Measurements from ENCODE around the gene ATG2A. TPM values are rescaled to one million over a fixed set of nuclear protein-coding genes. Genes with fewer than 3 reads are reported as not detected.

Gene ATG2A
- total RNA-seq, 1 experiment from 2014 or later, result 28.8 TPM

DNA sequence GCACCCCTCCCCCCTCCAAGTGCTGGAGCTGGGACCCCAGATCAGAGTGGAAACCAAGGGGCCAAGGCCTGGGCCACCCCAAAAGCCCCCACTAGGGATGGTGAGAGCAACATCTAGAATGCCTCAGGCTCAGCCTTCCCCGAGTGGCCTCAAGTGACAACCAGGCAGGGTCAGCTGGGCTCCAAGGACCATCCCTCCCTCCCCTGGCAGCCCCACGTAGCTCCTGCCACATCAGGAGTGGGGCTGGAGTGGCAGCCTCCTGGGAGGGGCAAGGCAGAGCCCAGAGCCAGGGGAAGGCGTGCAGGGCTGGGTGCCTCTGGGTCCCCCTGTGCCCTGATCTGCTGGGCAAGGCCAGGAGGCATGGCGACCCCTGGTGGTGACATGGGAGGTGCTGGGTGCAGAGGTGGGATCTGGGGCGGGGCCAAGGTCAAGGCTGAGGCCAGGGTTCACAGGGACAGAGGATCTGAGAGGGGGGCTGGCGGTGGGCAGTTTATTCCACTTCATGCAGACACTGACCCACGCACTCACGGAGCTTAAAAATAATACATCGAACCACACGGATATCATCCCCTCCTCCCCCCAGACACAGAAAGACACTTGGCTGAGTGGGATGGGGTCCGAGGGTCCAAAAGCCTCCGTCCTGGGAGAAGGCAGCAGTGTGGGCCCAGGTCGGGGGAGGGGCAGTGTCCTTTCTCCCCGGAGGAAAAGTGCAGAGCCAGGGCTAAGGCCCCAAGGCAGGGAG lies 22.8 kb downstream of the ATG2A start:
- TF ChIP-seq POLR2AphosphoS5 (IDR thresholded peaks at IDR 0.05; ENCODE audit: low read depth, low read length), result no peak
- TF ChIP-seq, protein P1, sequence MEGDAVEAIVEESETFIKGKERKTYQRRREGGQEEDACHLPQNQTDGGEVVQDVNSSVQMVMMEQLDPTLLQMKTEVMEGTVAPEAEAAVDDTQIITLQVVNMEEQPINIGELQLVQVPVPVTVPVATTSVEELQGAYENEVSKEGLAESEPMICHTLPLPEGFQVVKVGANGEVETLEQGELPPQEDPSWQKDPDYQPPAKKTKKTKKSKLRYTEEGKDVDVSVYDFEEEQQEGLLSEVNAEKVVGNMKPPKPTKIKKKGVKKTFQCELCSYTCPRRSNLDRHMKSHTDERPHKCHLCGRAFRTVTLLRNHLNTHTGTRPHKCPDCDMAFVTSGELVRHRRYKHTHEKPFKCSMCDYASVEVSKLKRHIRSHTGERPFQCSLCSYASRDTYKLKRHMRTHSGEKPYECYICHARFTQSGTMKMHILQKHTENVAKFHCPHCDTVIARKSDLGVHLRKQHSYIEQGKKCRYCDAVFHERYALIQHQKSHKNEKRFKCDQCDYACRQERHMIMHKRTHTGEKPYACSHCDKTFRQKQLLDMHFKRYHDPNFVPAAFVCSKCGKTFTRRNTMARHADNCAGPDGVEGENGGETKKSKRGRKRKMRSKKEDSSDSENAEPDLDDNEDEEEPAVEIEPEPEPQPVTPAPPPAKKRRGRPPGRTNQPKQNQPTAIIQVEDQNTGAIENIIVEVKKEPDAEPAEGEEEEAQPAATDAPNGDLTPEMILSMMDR (IDR thresholded peaks at IDR 0.05), result peak; percentile 99
- TF ChIP-seq TCF7L2 (IDR thresholded peaks at IDR 0.05; ENCODE audit: low read depth, low read length), result no peak
- no peak for TF ChIP-seq SIN3A (IDR thresholded peaks at IDR 0.05; ENCODE audit: borderline replicate concordance, insufficient read depth, low read depth, low read length)
- TF ChIP-seq, protein P2, sequence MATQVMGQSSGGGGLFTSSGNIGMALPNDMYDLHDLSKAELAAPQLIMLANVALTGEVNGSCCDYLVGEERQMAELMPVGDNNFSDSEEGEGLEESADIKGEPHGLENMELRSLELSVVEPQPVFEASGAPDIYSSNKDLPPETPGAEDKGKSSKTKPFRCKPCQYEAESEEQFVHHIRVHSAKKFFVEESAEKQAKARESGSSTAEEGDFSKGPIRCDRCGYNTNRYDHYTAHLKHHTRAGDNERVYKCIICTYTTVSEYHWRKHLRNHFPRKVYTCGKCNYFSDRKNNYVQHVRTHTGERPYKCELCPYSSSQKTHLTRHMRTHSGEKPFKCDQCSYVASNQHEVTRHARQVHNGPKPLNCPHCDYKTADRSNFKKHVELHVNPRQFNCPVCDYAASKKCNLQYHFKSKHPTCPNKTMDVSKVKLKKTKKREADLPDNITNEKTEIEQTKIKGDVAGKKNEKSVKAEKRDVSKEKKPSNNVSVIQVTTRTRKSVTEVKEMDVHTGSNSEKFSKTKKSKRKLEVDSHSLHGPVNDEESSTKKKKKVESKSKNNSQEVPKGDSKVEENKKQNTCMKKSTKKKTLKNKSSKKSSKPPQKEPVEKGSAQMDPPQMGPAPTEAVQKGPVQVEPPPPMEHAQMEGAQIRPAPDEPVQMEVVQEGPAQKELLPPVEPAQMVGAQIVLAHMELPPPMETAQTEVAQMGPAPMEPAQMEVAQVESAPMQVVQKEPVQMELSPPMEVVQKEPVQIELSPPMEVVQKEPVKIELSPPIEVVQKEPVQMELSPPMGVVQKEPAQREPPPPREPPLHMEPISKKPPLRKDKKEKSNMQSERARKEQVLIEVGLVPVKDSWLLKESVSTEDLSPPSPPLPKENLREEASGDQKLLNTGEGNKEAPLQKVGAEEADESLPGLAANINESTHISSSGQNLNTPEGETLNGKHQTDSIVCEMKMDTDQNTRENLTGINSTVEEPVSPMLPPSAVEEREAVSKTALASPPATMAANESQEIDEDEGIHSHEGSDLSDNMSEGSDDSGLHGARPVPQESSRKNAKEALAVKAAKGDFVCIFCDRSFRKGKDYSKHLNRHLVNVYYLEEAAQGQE (IDR thresholded peaks at IDR 0.05; ENCODE audit: insufficient read depth in 1 of 2, low read depth in 2 of 2, low read length in 1 of 2), result peak in 1 of 2 experiments; percentile 32; a peak in 1 of 4 replicates
- no peaks in the 10 kb centered on the region for H3K27me3 ChIP-seq (ENCODE audit: control insufficient read depth, insufficient read depth, low read length)
- H3K4me3 ChIP-seq (ENCODE audit: low read depth in 2 of 2, low read length in 2 of 2), result no peak overlapping the region
- intact Hi-C loops (cut with micrococcal nuclease; ENCODE audit: unreplicated experiment) (loop anchor here (2.0 kb wide), 1 partner anchor 47 kb away; no protein-coding TSS in a partner anchor), in situ Hi-C loops (cut with HindIII; ENCODE audit: low pct_unique_long_range_greater_than_20kb, low sequenced_read_pairs) (no loop called here)
- no peak overlapping the region for H3K27ac ChIP-seq (ENCODE audit: low read length)
- no peaks in the 10 kb centered on the region for H3K36me3 ChIP-seq (ENCODE audit: control insufficient read depth, insufficient read depth, low read length)
- H3K9me3 ChIP-seq (ENCODE audit: control insufficient read depth, insufficient read depth, low read depth, low read length), result no peaks in the 10 kb centered on the region
- POLR2A ChIA-PET, result interaction anchor here (0.6 to 0.8 kb wide), 3 partner anchors 30 to 108 kb away, joined by 3 to 7 read pairs (median 3); no protein-coding TSS in a partner anchor
- ATAC-seq (peak; percentile 88), DNase-seq (ENCODE audit: low read depth, low spot score) (no peak)
- CTCF ChIA-PET, result interaction anchor here (0.6 to 0.7 kb wide), 3 partner anchors 16 to 381 kb away, joined by 3 to 4 read pairs (median 4); no protein-coding TSS in a partner anchor
- no TSS peak for BruUV-seq (replicated peaks)
- peaks cover 12% of the 10 kb centered on the region for H3K4me1 ChIP-seq (ENCODE audit: control insufficient read depth, insufficient read depth, low read length)

DNA sequence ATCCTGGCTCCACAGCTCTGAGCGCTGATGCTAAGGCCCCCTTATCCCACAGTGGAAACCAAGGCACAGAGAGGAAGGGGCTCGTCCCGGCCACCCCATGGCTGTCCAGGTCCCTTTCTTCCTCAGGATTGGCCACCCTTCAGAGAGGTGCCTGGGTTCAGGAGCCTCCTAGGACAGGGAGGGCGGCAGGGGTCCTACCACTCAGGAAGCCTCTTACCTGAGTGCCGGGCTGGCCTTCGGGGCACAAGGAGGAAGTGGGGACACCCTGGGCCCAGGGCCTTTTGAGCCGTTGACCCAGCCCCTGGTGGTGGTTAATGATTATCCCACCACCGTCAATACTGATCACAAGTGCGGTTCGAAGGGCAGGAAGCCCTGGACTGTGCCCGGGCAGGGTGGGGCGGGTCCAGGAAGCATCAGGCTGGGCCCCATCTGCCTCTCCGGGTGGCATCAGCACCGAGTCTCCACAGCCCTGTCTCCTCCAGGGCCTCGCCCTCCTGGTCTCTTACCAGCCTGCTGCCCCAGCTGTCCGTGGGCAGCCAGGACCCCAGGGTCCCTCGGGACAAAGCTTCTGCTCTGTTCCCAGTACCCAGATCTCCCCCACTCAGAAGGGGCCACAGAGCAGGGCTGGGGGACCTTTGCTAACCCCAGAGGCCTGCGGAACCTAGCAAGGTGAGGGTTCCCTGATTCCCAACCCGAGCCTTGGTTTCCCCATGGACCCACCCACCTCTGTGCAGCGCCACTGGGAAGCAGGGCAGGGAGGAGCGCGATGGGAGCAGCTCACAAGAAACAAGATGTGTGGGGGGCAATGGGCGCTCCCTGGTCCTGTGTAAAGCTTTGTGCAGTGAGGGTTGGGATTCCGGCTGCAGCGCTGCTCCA lies 23.6 kb downstream of the ATG2A start:
- Histone ChIP-seq H3K36me3 (ENCODE audit: control insufficient read depth, insufficient read depth, low read length) (no peaks in the 10 kb centered on the region), H3K9me3 (ENCODE audit: control insufficient read depth, insufficient read depth, low read depth, low read length) (no peaks in the 10 kb centered on the region), H3K27me3 (ENCODE audit: control insufficient read depth, insufficient read depth, low read length) (no peaks in the 10 kb centered on the region), H3K4me1 (ENCODE audit: control insufficient read depth, insufficient read depth, low read length) (peaks cover 20% of the 10 kb centered on the region), H3K4me3 (ENCODE audit: low read depth in 2 of 2, low read length in 2 of 2) (no peak overlapping the region), H3K27ac (ENCODE audit: low read length) (no peak overlapping the region)
- POLR2A ChIA-PET, result interaction anchor here (0.5 to 0.8 kb wide), 2 partner anchors 11 to 29 kb away, joined by 3 read pairs; no protein-coding TSS in a partner anchor
- no TSS peak for BruUV-seq (replicated peaks)
- in situ Hi-C loops (cut with HindIII; ENCODE audit: low pct_unique_long_range_greater_than_20kb, low sequenced_read_pairs) (no loop called here), intact Hi-C loops (cut with micrococcal nuclease; ENCODE audit: unreplicated experiment) (loop anchor here (2.0 kb wide), 1 partner anchor 47 kb away; no protein-coding TSS in a partner anchor)
- ATAC-seq (no peak), DNase-seq (ENCODE audit: low read depth, low spot score) (no peak)
- CTCF ChIA-PET, result interaction anchor here (0.5 to 0.6 kb wide), 4 partner anchors 12 to 117 kb away, joined by 3 to 6 read pairs (median 4); no protein-coding TSS in a partner anchor
- TF ChIP-seq POLR2AphosphoS5 (IDR thresholded peaks at IDR 0.05; ENCODE audit: low read depth, low read length) (no peak), TCF7L2 (IDR thresholded peaks at IDR 0.05; ENCODE audit: low read depth, low read length) (no peak), SIN3A (IDR thresholded peaks at IDR 0.05; ENCODE audit: borderline replicate concordance, insufficient read depth, low read depth, low read length) (no peak)
- TF ChIP-seq, protein P1 (IDR thresholded peaks at IDR 0.05), result no peak
- TF ChIP-seq, protein P2 (IDR thresholded peaks at IDR 0.05; ENCODE audit: insufficient read depth in 1 of 2, low read depth in 2 of 2, low read length in 1 of 2), result no peak

All from Panc1 (cell line).